Spleen (tissue), 11 donors: ENCODE measurements around the gene MSX2. TPM values are rescaled to one million over a fixed set of nuclear protein-coding genes. Genes with fewer than 3 reads are reported as not detected.

Experiments used
- DNase-seq: peaks from one replicate; pipeline ENCODE4 v3.0.0-alpha.2; 2020
- H3K27ac ChIP-seq, 8 donors: fragments of 200-600 bp; sonication (generic) in 7 of 8; 1 replicate in 4 of 8; 2 replicates in 4 of 8; pipeline versions ENCODE4 v1.5.0 to v1.8.0; 2016 to 2021; ENCODE audit warnings: inconsistent platforms in 4 of 8, mild to moderate bottlenecking in 4 of 8, moderate library complexity in 1 of 8
- H3K27me3 ChIP-seq, 7 donors: fragments of 200-600 bp; sonication (generic) in 6 of 7; replicated peaks in 1 of 7; 1 replicate in 4 of 7; 2 replicates in 3 of 7; pipeline versions ENCODE4 v1.5.0 to v1.8.0; 2016 to 2021; ENCODE audit warnings: inconsistent platforms in 3 of 7, mild to moderate bottlenecking in 1 of 7
- H3K36me3 ChIP-seq, 6 donors: fragments of 200-600 bp; sonication (generic) in 5 of 6; 1 replicate in 4 of 6; 2 replicates in 2 of 6; pipeline versions ENCODE4 v1.5.0 to v1.8.0; 2016 to 2021; ENCODE audit warnings: inconsistent platforms in 2 of 6
- H3K4me1 ChIP-seq, 6 donors: fragments of 200-600 bp; sonication (generic) in 5 of 6; 1 replicate in 3 of 6; 2 replicates in 3 of 6; pipeline versions ENCODE4 v1.5.0 to v1.8.0; 2016 to 2021; ENCODE audit warnings: inconsistent platforms in 3 of 6
- H3K4me3 ChIP-seq, 8 donors: fragments of 200-600 bp; sonication (generic) in 7 of 8; 1 replicate in 4 of 8; 2 replicates in 4 of 8; pipeline versions ENCODE4 v1.5.0 to v1.8.0; 2016 to 2021; ENCODE audit warnings: inconsistent platforms in 4 of 8, mild to moderate bottlenecking in 4 of 8, moderate library complexity in 2 of 8
- H3K9me3 ChIP-seq, 8 donors: fragments of 200-600 bp; sonication (generic) in 7 of 8; 1 replicate in 4 of 8; 2 replicates in 4 of 8; pipeline versions ENCODE4 v1.5.0 to v1.8.0; 2016 to 2021; ENCODE audit warnings: inconsistent platforms in 4 of 8
- CTCF ChIP-seq, 11 experiments: fragments of 200-600 bp in 7 of 11; fragments of 450-650 bp in 4 of 11; sonication (generic) in 4 of 11; IDR thresholded peaks in 8 of 11; conservative IDR thresholded peaks in 3 of 11; 1 replicate in 7 of 11; 2 replicates in 4 of 11; pipeline versions ENCODE4 v1.4.0 to v1.8.0; 2016 to 2021; ENCODE audit warnings: antibody characterized with exemption in 11 of 11, inconsistent platforms in 4 of 11, mild to moderate bottlenecking in 1 of 11
- POLR2A ChIP-seq, 3 donors: fragments of 450-650 bp; IDR thresholded peaks; one replicate each; pipeline ENCODE4 v1.5.1; 2017; ENCODE audit warnings: antibody characterized with exemption in 3 of 3, mild to moderate bottlenecking in 1 of 3
- POLR2AphosphoS5 ChIP-seq, 3 donors: sonication (generic); formaldehyde crosslinking; IDR thresholded peaks; one replicate each; pipeline ENCODE4 v1.5.1; 2017; ENCODE audit warnings: antibody characterized with exemption in 3 of 3
- WGBS, 5 donors: extraction: QIAGEN DNeasy Blood & Tissue Kit in 3 of 5; methylation state at CpG; one replicate each; pipeline versions ENCODE4 v1.1.5 to v1.1.7; 2013 to 2018; 5-methylcytosine and 5-hydroxymethylcytosine counted together
- intact Hi-C: fragments of 100-400 bp; cut with DNase I; formaldehyde crosslinking; loops from one replicate; pipeline ENCODE4 v1.15.0; 2023; ENCODE audit warnings: low total_unique reads
- polyA plus RNA-seq, 3 donors: library from polyadenylated mRNA; stranded (reverse); fragments of 200-250 nt; gene quantifications; one replicate each; pipeline ENCODE4 v1.2.1, GENCODE V29; 2013
- total RNA-seq, 7 donors: library from RNA; depleted of rRNA in 3 of 7; stranded (reverse); fragments of >200 nt in 3 of 7; fragmentation: NEBNext Ultra II Directional in 4 of 7; extraction: Animal tissue kit (Norgen Biotek cat#: 25700) in 4 of 7; gene quantifications; one replicate each; pipeline versions ENCODE4 v1.1.0 to v1.2.1, GENCODE V29; 2016 to 2021
- donor health status: healthy with polysubstance abuse.
- donor health status: DM: no; HTN: no; CAD: no; lungs with moderate emphysema.
- donor health status: DM: no; HTN: no; CAD: no.
- donor health status: Bipolar disorder and iron deficiency.
- donor health status: healthy.
- donor health status: DM: no; HTN: no; CAD: no.
- donor health status: DM: yes; HTN: yes; CAD: no.

The MSX2 gene
- total and polyA plus RNA-seq, 10 donors: 0.11 to 3.2 (median 0.36) TPM

GRCh38 chr5:174708476-174709207 lies 15.7 kb upstream of the MSX2 start:
- no peaks in the 10 kb centered on the region for H3K36me3 ChIP-seq
- no peak for TF ChIP-seq POLR2AphosphoS5 (IDR thresholded peaks at IDR 0.05)
- TF ChIP-seq CTCF (IDR thresholded peaks at IDR 0.05 in 8 of 11, conservative IDR thresholded peaks at IDR 0.05 in 3 of 11): no peak
- no peak for TF ChIP-seq POLR2A (IDR thresholded peaks at IDR 0.05)
- H3K4me1 ChIP-seq: no peaks in the 10 kb centered on the region
- no peak for DNase-seq
- 62 to 71% (median 66%) methylated on average over 20 of the region's 20 CpGs for WGBS, 5 donors
- no peak overlapping the region for H3K4me3 ChIP-seq
- no peak overlapping the region for H3K27ac ChIP-seq
- H3K27me3 ChIP-seq: peaks cover 0 to 53% (median 0%) of the 10 kb centered on the region in 7 donors
- intact Hi-C loops: no loop called here
- H3K9me3 ChIP-seq: no peaks in the 10 kb centered on the region

DNA sequence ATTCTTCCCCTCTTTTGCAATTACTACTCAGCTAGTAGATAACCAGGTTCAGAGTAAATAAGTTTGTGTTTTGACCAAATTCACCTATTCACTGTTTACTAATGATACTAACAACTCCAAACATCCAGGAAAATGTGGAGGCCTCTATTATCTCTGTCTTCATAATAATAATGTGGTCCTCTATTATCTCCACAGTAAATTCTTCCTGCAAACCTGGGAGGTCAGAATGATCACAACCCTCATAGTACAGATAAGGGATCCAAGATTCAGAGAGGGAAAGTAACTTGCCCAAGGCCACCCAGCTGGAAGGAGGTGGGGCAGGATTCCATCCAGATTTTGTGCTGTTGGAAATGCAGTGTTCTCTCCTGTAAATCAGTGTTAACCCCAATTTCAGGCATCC lies 9.6 kb upstream of the MSX2 start:
- TF ChIP-seq CTCF (IDR thresholded peaks at IDR 0.05 in 8 of 11, conservative IDR thresholded peaks at IDR 0.05 in 3 of 11) (no peak), POLR2AphosphoS5 (IDR thresholded peaks at IDR 0.05) (no peak), POLR2A (IDR thresholded peaks at IDR 0.05) (no peak)
- intact Hi-C loops: no loop called here
- H3K4me1 ChIP-seq: no peaks in the 10 kb centered on the region
- DNase-seq: no peak
- H3K4me3 ChIP-seq: no peak overlapping the region
- H3K36me3 ChIP-seq: no peaks in the 10 kb centered on the region
- no peak overlapping the region for H3K27ac ChIP-seq
- peaks cover 0 to 87% (median 34%) of the 10 kb centered on the region in 7 donors for H3K27me3 ChIP-seq
- H3K9me3 ChIP-seq: no peaks in the 10 kb centered on the region

GRCh38 chr5:174715804-174716203 lies 8.6 kb upstream of the MSX2 start:
- H3K36me3 ChIP-seq: no peaks in the 10 kb centered on the region
- no peak overlapping the region for H3K4me3 ChIP-seq
- no peak for DNase-seq
- H3K4me1 ChIP-seq: peaks cover 0 to 8% (median 1%) of the 10 kb centered on the region in 6 donors
- H3K9me3 ChIP-seq: no peaks in the 10 kb centered on the region
- no peak overlapping the region for H3K27ac ChIP-seq
- TF ChIP-seq CTCF (IDR thresholded peaks at IDR 0.05 in 8 of 11, conservative IDR thresholded peaks at IDR 0.05 in 3 of 11) (no peak), POLR2AphosphoS5 (IDR thresholded peaks at IDR 0.05) (no peak), POLR2A (IDR thresholded peaks at IDR 0.05) (no peak)
- intact Hi-C loops: no loop called here
- 55 to 80% (median 70%) methylated on average over 3 of the region's 3 CpGs for WGBS, 5 donors
- peaks cover 0 to 90% (median 45%) of the 10 kb centered on the region in 7 donors for H3K27me3 ChIP-seq

DNA sequence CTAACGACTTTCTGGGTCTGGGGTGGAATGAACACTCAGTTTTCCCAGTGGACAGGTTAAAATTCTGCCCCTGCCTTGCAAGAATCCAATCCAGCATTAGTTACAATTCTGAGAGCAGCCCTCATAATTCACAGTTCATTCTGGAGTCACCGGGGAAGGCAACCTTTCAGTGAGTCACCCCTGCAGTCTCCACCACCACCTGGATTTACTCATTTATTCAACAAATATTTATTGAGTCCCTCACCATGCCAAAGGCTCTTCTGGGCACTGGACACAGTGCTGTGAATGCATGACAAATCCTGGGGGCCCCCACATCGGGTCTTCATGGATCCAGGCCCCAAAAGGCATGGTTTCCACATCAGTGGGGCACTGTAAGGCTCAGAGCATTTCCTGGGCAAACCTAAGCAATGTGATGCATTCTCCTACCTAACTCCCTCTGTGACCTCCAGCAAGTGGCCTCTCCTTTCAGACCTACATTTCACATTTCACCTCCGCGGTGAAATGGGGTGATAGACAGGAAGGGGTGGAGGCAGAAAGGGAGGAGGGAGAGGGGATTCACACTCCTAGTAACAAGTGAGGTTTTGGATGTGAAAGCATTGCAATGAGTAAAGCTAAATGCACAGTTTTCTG lies 6.4 kb upstream of the MSX2 start:
- H3K4me1 ChIP-seq: peaks cover 0 to 18% (median 4%) of the 10 kb centered on the region in 6 donors
- H3K9me3 ChIP-seq: no peaks in the 10 kb centered on the region
- no peaks in the 10 kb centered on the region for H3K36me3 ChIP-seq
- no peak overlapping the region for H3K27ac ChIP-seq
- H3K4me3 ChIP-seq: no peak overlapping the region
- peaks cover 0 to 99% (median 66%) of the 10 kb centered on the region in 7 donors for H3K27me3 ChIP-seq
- TF ChIP-seq POLR2AphosphoS5 (IDR thresholded peaks at IDR 0.05): no peak
- TF ChIP-seq POLR2A (IDR thresholded peaks at IDR 0.05): no peak
- TF ChIP-seq CTCF (IDR thresholded peaks at IDR 0.05 in 8 of 11, conservative IDR thresholded peaks at IDR 0.05 in 3 of 11): no peak
- WGBS, 5 donors: 14 to 22% (median 15%) methylated on average over 5 of the region's 5 CpGs
- intact Hi-C loops: no loop called here
- no peak for DNase-seq
